GDM1 (cell line): Measurements from ENCODE around the gene AMACR.
"Not testable (repeated sequence)": the region's sequence is repeated elsewhere in the genome, so short reads cannot be mapped to it uniquely, and the experiment has no call there.

Source experiments
- DNase-seq: peaks from one replicate; lab custom pipeline; 2025; lab: John Stamatoyannopoulos, UW

Gene AMACR

DNA sequence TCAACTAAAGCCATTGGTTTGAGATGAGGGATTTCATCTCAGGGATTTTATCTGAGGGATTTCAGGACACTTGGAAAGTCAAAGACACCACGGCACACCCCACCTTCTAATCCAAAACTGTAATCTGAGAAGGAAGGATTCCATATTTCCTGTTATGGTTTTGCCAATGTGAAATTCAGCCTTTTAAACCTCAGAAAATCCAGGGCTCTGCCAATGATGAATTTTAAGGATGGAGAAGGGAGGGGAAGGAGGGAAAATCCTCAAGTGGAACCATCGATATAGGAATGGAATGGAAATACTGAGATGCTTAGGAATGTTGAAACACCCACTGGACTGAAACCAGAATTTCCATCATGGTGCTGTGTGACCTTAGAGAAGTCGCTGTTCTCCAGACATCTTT is 29.9 kb upstream of the AMACR start:
- DNase-seq = no peak

DNA sequence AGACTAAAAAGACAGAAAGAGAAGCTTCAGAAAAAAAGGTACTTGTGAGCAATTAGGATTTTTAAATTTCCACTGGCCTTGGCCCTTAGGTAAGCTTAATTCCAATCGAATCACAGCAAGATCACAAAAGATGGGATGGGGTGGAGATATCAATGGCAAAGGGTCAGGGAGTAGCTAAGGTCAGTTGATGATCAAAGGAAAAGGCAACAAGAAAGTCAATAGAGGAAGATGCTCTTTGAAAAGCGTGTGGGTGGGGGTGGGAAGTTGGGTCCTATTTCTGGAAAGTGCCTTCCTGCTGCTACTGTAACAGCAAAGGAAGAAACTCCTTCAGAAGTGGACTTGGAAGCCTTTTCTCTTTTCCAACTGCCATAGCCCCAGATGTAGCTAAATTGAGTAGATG is 27.9 kb upstream of the AMACR start:
- DNase-seq = no peak

GRCh38 chr5:34034534-34035327 is 26.9 kb upstream of the AMACR start:
- DNase-seq = no peak

DNA sequence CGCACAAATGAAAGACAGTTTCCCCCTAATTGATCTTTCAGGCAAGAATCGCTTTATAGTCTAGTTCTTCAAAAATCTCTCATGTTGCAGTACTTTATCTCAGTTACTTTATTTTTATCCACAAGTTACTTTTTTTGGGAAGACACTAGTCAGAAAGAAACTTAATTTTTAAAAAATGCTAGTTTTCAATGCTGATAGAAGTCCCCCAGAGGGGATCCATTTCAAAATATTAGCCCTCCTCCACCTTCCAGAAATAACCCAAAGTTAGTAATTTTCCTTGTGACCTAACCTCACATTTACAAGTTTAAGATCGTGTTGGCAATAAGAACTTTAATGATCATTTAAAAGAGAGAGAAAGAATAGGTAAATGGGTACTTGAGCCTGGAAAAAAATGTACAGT is 24.1 kb upstream of the AMACR start:
- DNase-seq = no peak

GRCh38 chr5:34031117-34031516 is 23.3 kb upstream of the AMACR start:
- DNase-seq = no peak

DNA sequence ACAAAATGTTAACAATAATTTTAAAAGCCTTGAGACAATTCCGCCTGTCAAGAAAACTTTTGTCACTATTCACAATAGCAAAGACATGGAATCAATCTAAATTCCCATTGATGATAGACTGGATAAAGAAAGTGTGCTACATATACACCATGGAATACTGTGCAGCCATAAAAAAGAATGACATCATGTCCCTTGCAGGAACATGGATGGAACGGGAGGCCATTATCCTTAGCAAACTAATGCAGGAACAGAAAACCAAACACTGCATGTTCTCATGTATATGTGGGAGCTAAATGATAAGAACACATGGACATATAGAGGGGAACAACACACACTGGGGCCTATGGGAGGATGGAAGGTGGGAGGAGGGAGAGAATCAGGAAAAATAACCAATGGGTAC is 22.7 kb upstream of the AMACR start:
- not testable (repeated sequence) for DNase-seq

DNA sequence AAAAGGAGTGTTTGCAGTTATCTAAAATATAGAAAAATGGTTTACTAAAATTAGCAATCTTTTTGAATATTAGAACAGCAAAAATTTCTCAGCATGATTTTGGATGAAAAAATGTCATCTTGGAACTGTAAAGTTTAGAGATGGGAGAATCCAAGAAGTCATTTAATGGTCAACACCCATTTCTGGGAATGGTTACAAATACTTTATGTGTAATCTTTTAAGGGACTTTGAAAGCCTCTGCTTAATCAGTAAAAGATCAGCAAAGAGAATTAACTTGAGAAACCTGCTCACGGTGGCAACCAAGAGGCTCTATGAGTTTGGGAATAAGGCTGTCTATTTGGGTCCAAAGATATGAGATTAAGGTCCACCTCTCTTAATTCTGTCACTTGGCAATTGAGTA is 22.2 kb upstream of the AMACR start:
- no peak for DNase-seq

GRCh38 chr5:34028349-34028748 is 20.5 kb upstream of the AMACR start:
- no peak for DNase-seq

DNA sequence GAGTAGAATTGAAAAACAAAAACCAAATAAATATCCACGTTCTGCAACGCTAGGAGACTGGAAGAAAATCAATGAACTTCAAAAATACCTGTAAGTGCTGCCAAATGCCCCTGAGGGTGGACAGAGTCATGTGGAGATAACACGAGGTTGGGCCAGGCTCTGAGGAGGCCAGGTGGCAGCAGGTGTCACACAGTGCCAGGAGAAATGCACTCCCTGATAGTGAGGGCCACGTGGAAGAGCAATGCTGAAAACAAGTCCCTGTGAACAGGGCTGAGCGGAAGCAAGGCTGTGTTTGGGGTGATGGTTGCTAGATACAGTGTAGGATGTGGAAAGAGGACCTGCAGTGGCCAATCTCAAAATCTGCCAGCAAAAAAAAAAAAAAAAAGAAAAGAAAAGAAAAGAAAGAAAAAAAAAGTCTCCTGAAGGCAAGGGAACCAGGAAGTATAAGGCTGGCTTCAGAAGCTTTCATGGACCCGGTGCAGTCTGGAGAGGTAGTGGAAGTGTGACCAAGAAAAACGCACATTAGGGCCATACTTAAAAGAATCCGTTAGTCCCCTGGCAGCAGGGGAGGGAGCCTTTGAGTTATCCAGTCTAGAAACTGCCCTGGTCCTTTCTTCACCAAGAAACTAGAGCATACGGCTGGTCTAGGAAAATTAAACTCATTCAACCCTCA is 18.4 kb upstream of the AMACR start:
- no peak for DNase-seq

GRCh38 chr5:34022121-34022705 is 14.4 kb upstream of the AMACR start:
- DNase-seq = no peak

- no peak for DNase-seq
Observed at GRCh38 chr5:34021334-34021733, 13.5 kb upstream of the AMACR start.

- DNase-seq = no peak
Observed at GRCh38 chr5:34020726-34021125, 12.9 kb upstream of the AMACR start.

DNA sequence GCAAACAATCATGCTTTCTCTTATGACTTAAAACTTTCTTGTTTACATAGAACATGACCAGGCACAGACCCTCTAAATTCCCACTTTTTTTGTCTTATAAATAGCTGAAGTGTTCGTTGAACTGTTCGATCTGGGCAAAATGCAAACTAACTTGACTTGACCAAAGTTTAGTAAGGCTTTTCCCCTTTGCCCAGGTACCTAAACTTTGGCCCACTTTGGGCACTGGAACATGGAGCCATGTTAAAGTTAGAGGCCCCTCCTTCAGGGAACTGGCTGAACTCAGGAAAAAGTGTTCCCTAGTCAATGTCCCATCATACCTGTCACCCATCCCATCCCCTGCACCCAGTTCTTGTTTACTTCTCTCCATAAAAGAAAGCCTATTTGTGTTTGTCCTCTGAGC is 9.4 kb upstream of the AMACR start:
- no peak for DNase-seq

DNA sequence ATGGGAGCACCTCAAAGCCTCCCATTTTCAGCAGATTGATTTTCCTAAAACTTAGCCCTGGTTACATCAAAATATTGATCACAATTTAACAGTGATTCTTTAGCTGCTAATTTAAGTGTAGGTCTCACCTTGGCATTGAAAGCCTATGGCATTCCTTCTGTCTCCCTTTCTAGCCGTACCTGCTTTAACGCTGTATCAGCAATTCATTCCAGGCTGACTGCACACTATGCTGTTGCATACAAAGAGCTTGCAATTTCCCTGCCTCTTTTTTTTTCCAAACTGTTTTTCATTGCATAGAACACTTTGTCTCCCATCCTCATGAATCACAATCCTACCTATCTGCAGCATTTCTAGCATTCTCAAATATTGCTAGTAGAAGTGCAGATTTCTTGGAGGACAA is 8.9 kb upstream of the AMACR start:
- DNase-seq = no peak

GRCh38 chr5:34016222-34016621 is 8.4 kb upstream of the AMACR start:
- no peak for DNase-seq

DNA sequence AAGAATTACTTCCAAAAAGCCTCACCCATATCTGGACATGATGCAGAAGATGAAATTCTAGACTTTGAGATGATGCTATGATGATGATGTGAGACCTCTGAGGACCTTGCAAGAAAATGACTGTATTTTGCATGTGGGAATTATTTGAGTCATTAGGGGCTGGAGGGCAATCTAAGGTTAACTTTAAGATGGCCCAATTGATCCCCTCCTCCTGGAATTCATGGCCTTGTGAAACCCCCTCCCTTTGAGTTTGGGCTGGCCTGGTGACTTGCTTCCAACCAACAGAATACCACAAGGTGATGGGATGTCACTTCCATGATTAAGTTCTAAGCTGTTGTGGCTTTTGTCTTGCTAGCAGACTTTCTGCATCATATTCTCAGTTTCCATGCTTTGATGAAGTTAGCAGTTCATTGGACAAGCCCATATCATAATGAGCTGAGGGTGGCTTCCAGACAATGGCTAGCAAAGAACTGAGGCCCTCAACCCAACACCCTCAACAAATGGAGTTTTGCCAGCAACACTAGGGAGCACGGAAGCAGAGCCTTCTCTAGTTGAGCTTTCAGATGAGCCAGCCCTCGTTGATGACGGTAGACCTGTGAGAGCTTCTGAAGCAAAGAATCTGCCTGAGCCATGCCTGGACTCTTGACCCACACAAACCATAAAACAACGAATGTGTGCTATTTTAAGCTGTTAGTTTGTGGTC is 7.4 kb upstream of the AMACR start:
- no peak for DNase-seq

- no peak for DNase-seq
Observed at GRCh38 chr5:34014626-34015025, 6.8 kb upstream of the AMACR start.

- DNase-seq = no peak
Observed at GRCh38 chr5:34013547-34013946, 5.7 kb upstream of the AMACR start.

DNA sequence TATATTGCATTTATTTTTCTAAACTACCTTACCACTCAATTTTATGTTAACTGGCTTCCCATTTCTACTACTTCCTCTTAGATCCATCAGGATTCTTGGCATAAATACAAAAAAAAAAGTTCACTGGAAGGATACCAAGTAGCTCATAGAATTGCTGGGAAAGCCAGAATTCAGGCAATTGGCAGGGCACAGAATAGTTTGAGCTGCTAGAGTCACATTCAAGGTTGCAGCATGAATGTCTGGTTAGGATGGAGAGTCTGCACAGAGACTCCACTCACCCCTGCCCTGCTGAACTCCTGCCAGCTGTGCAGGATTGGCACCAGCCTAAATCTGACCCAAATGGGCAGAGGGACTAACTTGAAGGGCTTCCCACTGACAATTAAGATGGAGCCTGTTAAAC is 4.9 kb upstream of the AMACR start:
- DNase-seq = no peak

DNA sequence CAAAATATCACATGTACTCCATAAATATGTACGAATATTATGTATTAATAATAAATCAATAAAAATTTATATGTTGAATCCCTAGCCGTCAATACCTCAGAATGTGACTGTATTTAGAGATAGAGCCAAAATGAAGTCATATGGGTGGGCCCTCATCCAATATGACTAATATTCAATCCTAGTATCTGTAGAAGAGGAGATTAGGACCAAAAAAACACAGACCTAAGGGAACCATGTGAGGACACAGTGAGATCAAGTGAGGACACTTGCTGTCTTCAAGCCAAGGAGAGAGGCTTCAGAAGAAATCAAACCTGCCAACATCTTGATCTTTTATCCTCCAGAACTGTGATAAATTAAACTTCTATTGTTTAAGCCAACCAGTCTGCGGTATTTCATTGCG is 3.7 kb upstream of the AMACR start:
- DNase-seq = no peak

DNA sequence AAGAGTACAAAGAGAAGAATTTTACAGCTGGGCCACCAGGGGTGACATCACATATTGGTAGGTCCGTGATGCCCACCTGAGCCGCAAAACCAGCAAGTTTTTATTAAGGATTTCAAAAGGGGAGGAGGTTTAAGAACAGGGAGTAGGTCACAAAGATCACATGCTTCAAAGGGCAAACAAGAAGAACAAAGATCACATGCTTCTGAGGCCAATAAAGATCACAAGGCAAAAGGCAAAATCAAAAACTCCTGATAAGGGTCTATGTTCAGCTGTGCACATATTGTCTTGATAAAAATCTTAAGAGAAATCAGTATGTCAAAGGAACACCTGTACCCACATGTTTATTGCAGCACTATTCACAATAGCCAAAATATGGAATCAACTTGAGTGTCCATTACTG is 2.3 kb upstream of the AMACR start:
- not testable (repeated sequence) for DNase-seq

DNA sequence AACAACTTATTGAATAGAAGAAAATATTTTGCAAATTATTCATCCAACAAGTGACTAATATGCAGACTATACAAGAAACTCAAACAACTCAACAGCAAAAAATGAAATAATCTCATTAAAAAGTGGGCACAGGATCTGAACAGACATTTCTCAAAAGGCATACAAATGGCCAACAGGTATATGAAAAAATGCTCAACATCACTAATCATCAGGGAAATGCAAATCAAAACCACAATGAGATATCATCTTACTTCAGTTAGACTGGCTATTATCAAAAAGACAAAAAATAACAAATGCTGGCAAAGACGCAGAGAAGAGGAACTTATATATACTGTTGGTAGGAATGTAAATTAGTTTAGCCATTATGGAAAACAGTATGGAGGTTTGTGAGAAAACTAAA is 1.8 kb upstream of the AMACR start:
- no peak for DNase-seq

DNA sequence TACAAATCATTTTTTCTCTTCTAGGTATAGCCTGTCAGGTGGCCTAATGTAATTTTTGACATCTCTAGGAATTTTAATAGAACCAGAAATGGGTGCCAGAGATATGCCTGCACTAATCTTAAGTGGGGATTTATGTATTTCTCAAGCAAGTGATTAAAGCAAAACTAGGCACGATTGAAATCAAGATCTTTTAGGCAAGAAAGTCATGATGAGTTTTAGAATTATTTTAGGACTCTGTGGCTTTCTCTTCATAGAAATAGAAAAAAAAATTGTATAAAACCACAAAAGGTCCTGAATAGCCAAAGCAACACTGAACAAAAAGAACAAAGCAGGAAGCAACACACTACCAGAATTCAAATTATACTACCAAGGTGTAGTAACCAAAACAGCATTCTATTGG is 952 bp upstream of the AMACR start:
- no peak for DNase-seq
